Measurements from ENCODE around the gene BTBD9. TPM values are rescaled to one million over a fixed set of nuclear protein-coding genes. Genes with fewer than 3 reads are reported as not detected.

BTBD9 gene
- total and polyA plus RNA-seq, 3 donors from 2014 or later, result 11.4 to 32.8 (median 29.5) TPM

GRCh38 chr6:38279963-38280588 lies 359.7 kb downstream of the BTBD9 start:
- no peak overlapping the region for H3K27ac ChIP-seq
- H3K4me1 ChIP-seq, result no peaks in the 10 kb centered on the region
- 29 to 75% methylated on average over 2 of the region's 2 CpGs for WGBS, 2 donors
- intact Hi-C loops (cut with DNase I; ENCODE audit: low total_unique reads), result no loop called here
- no peak overlapping the region for H3K4me3 ChIP-seq
- DNase-seq, result no peak
- H3K27me3 ChIP-seq, result no peaks in the 10 kb centered on the region
- no peaks in the 10 kb centered on the region for H3K9me3 ChIP-seq
- no peaks in the 10 kb centered on the region for H3K36me3 ChIP-seq (ENCODE audit: low read depth, missing control alignments)
- TF ChIP-seq CTCF (IDR thresholded peaks at IDR 0.05) (no peak), POLR2A (IDR thresholded peaks at IDR 0.05) (no peak)

- WGBS, 2 donors, result 81 to 94% methylated on average over 4 of the region's 4 CpGs
These were observed 360.3 kb downstream of the BTBD9 start for GRCh38 chr6:38279423-38279822.

GRCh38 chr6:38273325-38273724 lies 366.4 kb downstream of the BTBD9 start:
- intact Hi-C loops (cut with DNase I; ENCODE audit: low total_unique reads), result no loop called here
- no peak for DNase-seq
- Histone ChIP-seq H3K27ac (no peak overlapping the region), H3K9me3 (no peaks in the 10 kb centered on the region), H3K27me3 (no peaks in the 10 kb centered on the region), H3K4me3 (no peak overlapping the region), H3K4me1 (no peaks in the 10 kb centered on the region), H3K36me3 (ENCODE audit: low read depth, missing control alignments) (no peaks in the 10 kb centered on the region)
- TF ChIP-seq POLR2A (IDR thresholded peaks at IDR 0.05) (no peak), CTCF (IDR thresholded peaks at IDR 0.05) (no peak)
- 69 to 79% methylated on average over 1 of the region's 1 CpG for WGBS, 2 donors

More at GRCh38 chr6:38279423-38279822, 360.3 kb downstream of the BTBD9 start:
- no peaks in the 10 kb centered on the region for H3K4me1 ChIP-seq
- H3K27ac ChIP-seq, result no peak overlapping the region
- TF ChIP-seq POLR2A (IDR thresholded peaks at IDR 0.05) (no peak), CTCF (IDR thresholded peaks at IDR 0.05) (no peak)
- no peaks in the 10 kb centered on the region for H3K9me3 ChIP-seq
- no peaks in the 10 kb centered on the region for H3K36me3 ChIP-seq (ENCODE audit: low read depth, missing control alignments)
- intact Hi-C loops (cut with DNase I; ENCODE audit: low total_unique reads), result no loop called here
- DNase-seq, result no peak
- H3K27me3 ChIP-seq, result no peaks in the 10 kb centered on the region
- no peak overlapping the region for H3K4me3 ChIP-seq

- no peak overlapping the region for H3K4me3 ChIP-seq
These were observed 367.5 kb downstream of the BTBD9 start for GRCh38 chr6:38272222-38272621.

More at GRCh38 chr6:38272222-38272621, 367.5 kb downstream of the BTBD9 start:
- H3K27me3 ChIP-seq, result no peaks in the 10 kb centered on the region
- H3K27ac ChIP-seq, result no peak overlapping the region
- DNase-seq, result no peak
- H3K4me1 ChIP-seq, result no peaks in the 10 kb centered on the region
- intact Hi-C loops (cut with DNase I; ENCODE audit: low total_unique reads), result no loop called here
- no peaks in the 10 kb centered on the region for H3K9me3 ChIP-seq
- TF ChIP-seq POLR2A (IDR thresholded peaks at IDR 0.05) (no peak), CTCF (IDR thresholded peaks at IDR 0.05) (no peak)
- WGBS, 2 donors, result 74 to 84% methylated on average over 1 of the region's 1 CpG
- H3K36me3 ChIP-seq (ENCODE audit: low read depth, missing control alignments), result no peaks in the 10 kb centered on the region
